A549 (cell line): ENCODE measurements around the gene LUZP1.

Source experiments
- BCL3 ChIP-seq: fragments of >200 bp; sonication (Bioruptor Twin); formaldehyde crosslinking; IDR thresholded peaks from 3 replicates; pipeline ENCODE4 v1.6.1; 2016
- BHLHE40 ChIP-seq: IDR thresholded peaks from 2 replicates; pipeline ENCODE4 v1.6.1; 2012; ENCODE audit warnings: low read depth, low read length, inconsistent platforms
- CBX8 ChIP-seq: fragments of 200-600 bp; sonication (generic); IDR thresholded peaks from 2 replicates; pipeline ENCODE4 v1.6.1; 2016
- CHD4 ChIP-seq: fragments of 200-600 bp; sonication (generic); IDR thresholded peaks from 2 replicates; pipeline ENCODE4 v1.6.1; 2016; ENCODE audit warnings: antibody characterized with exemption, mild to moderate bottlenecking, borderline replicate concordance
- EHMT2 ChIP-seq: fragments of 200-600 bp; sonication (generic); IDR thresholded peaks from 2 replicates; pipeline ENCODE4 v1.6.1; 2016; ENCODE audit warnings: antibody characterized with exemption, low read depth, mild to moderate bottlenecking, moderate library complexity
- EP300 ChIP-seq, 2 experiments: fragments of >200 bp; sonication (Bioruptor Twin); formaldehyde crosslinking; IDR thresholded peaks; 2 replicates in 1 of 2; 3 replicates in 1 of 2; pipeline ENCODE4 v1.6.1; 2016 to 2017
- FOXS1 ChIP-seq: fragments of 250-450 bp; sonication (Bioruptor Pico); IDR thresholded peaks from 2 replicates; pipeline ENCODE4 v1.5.0; 2020; ENCODE audit warnings: mild to moderate bottlenecking, moderate library complexity
- NR3C1 ChIP-seq: fragments of >200 bp; sonication (Bioruptor Twin); formaldehyde crosslinking; IDR thresholded peaks from 3 replicates; pipeline ENCODE4 v1.6.1; 2017
- RFX5 ChIP-seq: fragments of 450-650 bp; IDR thresholded peaks from 2 replicates; pipeline ENCODE4 v1.7.1; 2014; ENCODE audit warnings: antibody characterized with exemption, mild to moderate bottlenecking, moderate library complexity
- ZC3H11A ChIP-seq: fragments of 450-650 bp; IDR thresholded peaks from 2 replicates; pipeline ENCODE4 v1.6.1; 2014; ENCODE audit warnings: antibody characterized with exemption, mild to moderate bottlenecking
- TF ChIP-seq, protein P1 (sequence below): fragments of >200 bp; sonication (Bioruptor Twin); formaldehyde crosslinking; IDR thresholded peaks from 3 replicates; pipeline ENCODE4 v1.5.1; 2016
- TF ChIP-seq, protein P2 (sequence below): IDR thresholded peaks from 2 replicates; pipeline ENCODE4 v1.6.1; 2012

DNA sequence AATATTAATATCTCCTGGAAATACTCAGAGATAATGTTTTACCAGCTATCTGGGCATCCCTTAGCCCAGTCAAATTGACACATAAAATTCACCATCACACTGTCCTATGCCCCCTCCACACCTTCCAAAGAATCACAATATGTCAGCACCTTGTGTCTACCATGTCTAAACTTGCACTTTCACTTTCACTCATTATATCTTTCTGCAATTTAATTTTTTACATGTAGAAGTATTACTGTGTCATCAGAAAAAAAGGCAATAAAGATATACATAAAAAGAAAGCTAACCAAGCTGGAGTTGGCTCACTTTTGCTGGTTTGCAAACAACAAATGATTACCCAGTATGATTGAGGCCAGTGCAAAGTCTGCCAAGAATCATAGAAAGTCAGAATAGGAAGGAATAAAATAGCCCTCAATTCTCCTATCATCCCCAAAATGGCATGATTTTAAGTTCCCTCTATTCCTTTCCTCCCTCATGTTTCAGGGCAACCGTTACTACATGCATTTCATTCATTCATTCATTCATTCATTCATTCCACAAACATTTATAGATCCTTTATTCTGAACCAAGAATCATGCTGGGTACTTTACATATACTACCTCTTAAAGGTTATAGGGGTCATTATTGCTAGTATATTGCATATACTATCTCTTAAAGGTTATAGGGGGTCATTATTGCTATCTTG lies 5.9 kb upstream of the LUZP1 start:
- TF ChIP-seq, protein P1, sequence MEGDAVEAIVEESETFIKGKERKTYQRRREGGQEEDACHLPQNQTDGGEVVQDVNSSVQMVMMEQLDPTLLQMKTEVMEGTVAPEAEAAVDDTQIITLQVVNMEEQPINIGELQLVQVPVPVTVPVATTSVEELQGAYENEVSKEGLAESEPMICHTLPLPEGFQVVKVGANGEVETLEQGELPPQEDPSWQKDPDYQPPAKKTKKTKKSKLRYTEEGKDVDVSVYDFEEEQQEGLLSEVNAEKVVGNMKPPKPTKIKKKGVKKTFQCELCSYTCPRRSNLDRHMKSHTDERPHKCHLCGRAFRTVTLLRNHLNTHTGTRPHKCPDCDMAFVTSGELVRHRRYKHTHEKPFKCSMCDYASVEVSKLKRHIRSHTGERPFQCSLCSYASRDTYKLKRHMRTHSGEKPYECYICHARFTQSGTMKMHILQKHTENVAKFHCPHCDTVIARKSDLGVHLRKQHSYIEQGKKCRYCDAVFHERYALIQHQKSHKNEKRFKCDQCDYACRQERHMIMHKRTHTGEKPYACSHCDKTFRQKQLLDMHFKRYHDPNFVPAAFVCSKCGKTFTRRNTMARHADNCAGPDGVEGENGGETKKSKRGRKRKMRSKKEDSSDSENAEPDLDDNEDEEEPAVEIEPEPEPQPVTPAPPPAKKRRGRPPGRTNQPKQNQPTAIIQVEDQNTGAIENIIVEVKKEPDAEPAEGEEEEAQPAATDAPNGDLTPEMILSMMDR, result no peak
- TF ChIP-seq EHMT2, result no peak
- TF ChIP-seq, protein P2, sequence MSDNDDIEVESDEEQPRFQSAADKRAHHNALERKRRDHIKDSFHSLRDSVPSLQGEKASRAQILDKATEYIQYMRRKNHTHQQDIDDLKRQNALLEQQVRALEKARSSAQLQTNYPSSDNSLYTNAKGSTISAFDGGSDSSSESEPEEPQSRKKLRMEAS, result no peak
- no peak for TF ChIP-seq CBX8
- no peak for TF ChIP-seq RFX5
- no peak for TF ChIP-seq EP300 (IDR thresholded peaks at IDR 0.05)
- TF ChIP-seq BCL3, result no peak
- no peak for TF ChIP-seq CHD4
- TF ChIP-seq BHLHE40, result no peak
- TF ChIP-seq NR3C1, result no peak
- no peak for TF ChIP-seq ZC3H11A
- TF ChIP-seq FOXS1, result no peak
